ENCODE results near the gene C1orf53.

DNA sequence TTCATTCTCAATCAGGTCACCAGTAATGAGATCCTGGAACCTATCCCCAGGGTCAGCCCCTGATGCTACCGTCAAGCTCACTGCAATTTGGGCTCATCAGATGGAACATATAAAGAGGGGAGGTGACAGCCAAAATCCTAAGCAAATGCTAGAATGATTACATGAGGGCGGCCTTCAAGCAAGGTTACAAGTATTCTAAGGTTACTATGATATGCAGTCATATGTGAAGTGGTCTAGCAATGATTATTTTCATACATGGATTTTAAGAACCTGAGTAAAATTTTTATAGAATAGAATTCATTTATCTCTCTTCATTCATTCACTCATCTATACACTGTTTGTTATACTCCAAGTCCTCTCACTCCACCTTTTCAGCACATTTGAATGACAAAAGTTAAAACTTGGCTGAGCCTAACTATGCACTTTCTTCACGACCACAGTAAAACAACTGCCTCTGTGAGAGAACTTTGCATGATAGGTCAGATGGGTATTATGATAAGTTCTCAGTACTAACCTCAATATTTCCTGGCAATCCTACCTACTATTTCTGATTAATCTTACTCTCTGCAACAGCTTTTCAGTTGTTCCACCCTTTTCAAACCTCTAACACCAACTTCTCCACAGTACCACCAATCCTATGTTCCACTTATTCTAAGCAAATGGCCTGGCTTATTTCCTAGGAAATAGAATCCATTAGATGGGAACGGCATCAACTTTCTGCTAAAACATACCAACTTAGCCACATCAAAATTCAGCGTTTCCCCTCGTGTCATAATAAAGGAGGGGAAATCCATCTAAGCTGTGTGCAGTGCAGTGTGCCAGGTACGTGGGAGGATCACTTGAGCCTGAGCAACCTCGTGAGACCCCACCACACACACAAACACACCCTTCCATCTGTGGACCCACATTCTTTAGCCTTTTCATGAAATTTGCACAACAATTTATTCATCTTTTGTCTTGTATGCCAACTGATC, 46.8 kb downstream of the C1orf53 start:
- TF ChIP-seq, protein P1, sequence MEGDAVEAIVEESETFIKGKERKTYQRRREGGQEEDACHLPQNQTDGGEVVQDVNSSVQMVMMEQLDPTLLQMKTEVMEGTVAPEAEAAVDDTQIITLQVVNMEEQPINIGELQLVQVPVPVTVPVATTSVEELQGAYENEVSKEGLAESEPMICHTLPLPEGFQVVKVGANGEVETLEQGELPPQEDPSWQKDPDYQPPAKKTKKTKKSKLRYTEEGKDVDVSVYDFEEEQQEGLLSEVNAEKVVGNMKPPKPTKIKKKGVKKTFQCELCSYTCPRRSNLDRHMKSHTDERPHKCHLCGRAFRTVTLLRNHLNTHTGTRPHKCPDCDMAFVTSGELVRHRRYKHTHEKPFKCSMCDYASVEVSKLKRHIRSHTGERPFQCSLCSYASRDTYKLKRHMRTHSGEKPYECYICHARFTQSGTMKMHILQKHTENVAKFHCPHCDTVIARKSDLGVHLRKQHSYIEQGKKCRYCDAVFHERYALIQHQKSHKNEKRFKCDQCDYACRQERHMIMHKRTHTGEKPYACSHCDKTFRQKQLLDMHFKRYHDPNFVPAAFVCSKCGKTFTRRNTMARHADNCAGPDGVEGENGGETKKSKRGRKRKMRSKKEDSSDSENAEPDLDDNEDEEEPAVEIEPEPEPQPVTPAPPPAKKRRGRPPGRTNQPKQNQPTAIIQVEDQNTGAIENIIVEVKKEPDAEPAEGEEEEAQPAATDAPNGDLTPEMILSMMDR (IDR thresholded peaks at IDR 0.05; ENCODE audit: low read depth, low read length) = no peak
- TF ChIP-seq EZH2phosphoT487 (IDR thresholded peaks at IDR 0.05; ENCODE audit: low read depth) = no peak
